Activated T-cell treated with anti-CD3 and anti-CD28 coated beads, Interleukin-2, amount 50 U/mL, for 24 hours (primary cell): ENCODE data around the gene ELOVL4.

ENCODE experiments used
- DNase-seq: peaks from one replicate; pipeline ENCODE4 v3.0.0-alpha.2; 2020
- H3K27ac Mint-ChIP-seq: 2 replicates; pipeline ENCODE4 v1.8.0; 2020; ENCODE audit warnings: mild to moderate bottlenecking, mixed read lengths
- H3K27me3 Mint-ChIP-seq: 2 replicates; pipeline ENCODE4 v1.8.0; 2020; ENCODE audit warnings: mixed read lengths
- H3K36me3 Mint-ChIP-seq: 2 replicates; pipeline ENCODE4 v1.8.0; 2020; ENCODE audit warnings: low read depth, mixed read lengths
- H3K4me1 Mint-ChIP-seq: 2 replicates; pipeline ENCODE4 v1.8.0; 2020; ENCODE audit warnings: low read depth, mixed read lengths
- H3K4me3 Mint-ChIP-seq: 2 replicates; pipeline ENCODE4 v1.8.0; 2020; ENCODE audit warnings: mild to moderate bottlenecking, moderate library complexity, mixed read lengths
- H3K9me3 Mint-ChIP-seq: 2 replicates; pipeline ENCODE4 v1.8.0; 2020; ENCODE audit warnings: mixed read lengths

ELOVL4 gene

DNA sequence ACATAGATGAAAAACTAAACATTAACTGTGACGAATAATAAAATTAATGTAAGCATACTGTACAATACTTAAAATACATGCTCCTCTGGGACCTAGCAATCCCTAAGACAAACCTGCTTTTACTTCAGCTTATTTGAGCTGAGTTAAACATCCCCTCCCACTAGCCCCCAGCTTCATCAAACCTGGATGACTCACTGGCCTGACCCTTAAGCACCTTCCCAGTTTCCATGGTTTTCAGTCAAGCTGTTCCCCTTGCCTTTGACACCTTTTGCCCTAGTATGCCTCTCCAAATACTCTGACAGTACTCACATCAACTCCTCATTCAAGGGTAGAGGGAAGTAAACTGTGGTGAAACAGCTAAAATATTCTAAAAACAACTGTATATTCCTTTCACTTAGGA, 4.2 kb downstream of the ELOVL4 start:
- no peak for DNase-seq
- Mint-ChIP-seq H3K4me3 (no peak overlapping the region), H3K4me1 (peaks cover 24% of the 10 kb centered on the region), H3K27me3 (peaks cover 49% of the 10 kb centered on the region), H3K27ac (no peak overlapping the region), H3K9me3 (no peaks in the 10 kb centered on the region), H3K36me3 (no peaks in the 10 kb centered on the region)

DNA sequence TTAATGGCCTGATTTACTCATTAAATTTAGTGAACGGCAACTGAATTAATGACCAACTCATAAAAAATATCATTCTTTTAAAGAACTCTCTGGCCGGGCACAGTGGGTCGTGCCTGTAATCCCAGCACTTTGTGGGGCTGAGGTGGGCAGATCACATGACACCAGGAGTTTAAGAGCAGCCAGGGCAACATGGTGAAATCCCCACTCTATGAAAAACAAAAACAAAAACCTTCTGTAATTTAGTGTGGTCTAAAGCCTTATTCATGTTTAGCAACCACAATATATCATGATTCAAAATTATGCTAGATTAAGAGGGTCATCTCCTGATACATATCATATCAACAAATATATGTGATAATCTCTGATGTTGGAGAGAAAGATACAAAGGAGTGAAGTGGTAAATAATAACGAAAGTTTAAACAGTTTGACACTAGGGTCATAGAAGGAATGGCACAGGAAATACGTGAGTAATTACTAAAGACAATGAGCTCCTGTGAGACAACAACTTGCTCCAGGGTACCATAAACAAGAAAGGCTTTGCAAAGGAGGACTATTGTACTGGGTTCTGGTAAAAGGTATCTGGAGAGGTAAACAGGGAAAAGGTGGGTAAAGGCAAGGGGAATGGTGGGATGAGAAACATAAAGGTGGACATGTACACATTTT, 5.7 kb downstream of the ELOVL4 start:
- Mint-ChIP-seq H3K27me3 (peaks cover 40% of the 10 kb centered on the region), H3K27ac (no peak overlapping the region), H3K9me3 (no peaks in the 10 kb centered on the region), H3K36me3 (no peaks in the 10 kb centered on the region), H3K4me3 (no peak overlapping the region), H3K4me1 (peaks cover 18% of the 10 kb centered on the region)
- no peak for DNase-seq

DNA sequence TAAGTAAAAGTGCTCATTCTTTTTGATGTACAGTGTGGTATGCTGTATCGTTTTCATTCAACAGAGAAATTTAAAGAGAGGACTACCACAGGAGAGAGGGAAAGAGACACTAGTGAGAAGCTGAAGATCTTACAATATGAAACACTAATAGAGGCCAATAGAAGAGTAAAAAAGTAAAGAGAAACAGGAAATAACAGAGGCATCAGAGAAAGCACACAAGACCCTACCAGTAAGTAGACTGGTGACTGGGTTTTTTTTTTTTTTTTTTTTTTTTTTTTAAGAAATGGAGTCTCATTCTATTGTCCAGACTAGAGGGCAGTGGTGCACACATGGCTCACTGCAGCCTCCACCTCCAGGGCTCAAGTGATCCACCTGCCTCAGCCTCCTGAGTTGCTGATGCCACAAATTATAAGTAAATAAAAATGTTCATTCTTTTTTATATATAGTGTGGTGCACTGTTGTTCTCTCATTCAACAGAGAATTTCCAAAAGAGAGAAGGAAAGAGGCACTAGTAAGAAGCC, 18.8 kb downstream of the ELOVL4 start:
- H3K27ac Mint-ChIP-seq, result no peak overlapping the region
- no peaks in the 10 kb centered on the region for H3K36me3 Mint-ChIP-seq
- H3K27me3 Mint-ChIP-seq, result peaks cover 8% of the 10 kb centered on the region
- no peak overlapping the region for H3K4me3 Mint-ChIP-seq
- H3K9me3 Mint-ChIP-seq, result no peaks in the 10 kb centered on the region
- peaks cover 8% of the 10 kb centered on the region for H3K4me1 Mint-ChIP-seq
- DNase-seq, result no peak

DNA sequence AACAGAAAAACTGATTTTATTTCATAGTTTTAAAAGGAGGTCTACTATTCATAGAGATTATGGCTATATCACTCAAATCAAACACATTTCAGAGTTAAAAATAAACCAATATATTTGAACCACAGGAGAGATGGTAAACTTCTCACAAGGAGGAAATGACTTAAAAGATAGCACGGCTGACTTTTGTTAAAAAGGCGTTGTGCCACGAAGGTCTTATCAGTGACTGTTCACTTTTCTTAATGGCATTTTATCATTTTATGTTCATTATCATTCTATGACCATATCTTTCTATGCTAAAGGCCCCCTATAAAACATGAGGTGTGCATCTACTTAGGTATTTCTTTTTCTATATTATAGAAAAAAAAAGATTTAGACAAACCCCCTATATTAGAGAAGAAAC, 19.6 kb downstream of the ELOVL4 start:
- no peak overlapping the region for H3K27ac Mint-ChIP-seq
- no peaks in the 10 kb centered on the region for H3K9me3 Mint-ChIP-seq
- peaks cover 8% of the 10 kb centered on the region for H3K4me1 Mint-ChIP-seq
- DNase-seq, result no peak
- peaks cover 7% of the 10 kb centered on the region for H3K27me3 Mint-ChIP-seq
- H3K4me3 Mint-ChIP-seq, result no peak overlapping the region
- no peaks in the 10 kb centered on the region for H3K36me3 Mint-ChIP-seq

DNA sequence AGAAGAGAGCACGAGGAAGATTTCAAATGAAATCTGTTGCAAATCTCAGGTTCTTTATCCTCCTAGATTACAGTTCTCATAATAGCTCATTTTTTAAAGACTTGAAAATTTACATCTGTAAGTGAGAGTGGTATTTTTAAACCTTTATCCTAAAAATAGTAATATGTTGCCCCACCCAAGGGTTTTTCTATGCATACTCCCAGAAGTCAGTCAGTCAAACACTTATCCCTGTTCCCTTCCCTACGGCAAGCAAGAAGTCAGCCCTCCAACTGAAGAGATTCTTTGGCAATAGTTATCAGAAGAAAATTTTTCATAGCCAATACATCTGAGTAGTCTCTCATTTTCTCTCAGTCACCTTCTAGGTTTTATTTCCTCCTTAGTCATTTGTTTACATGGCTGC, 24.1 kb downstream of the ELOVL4 start:
- H3K36me3 Mint-ChIP-seq, result no peaks in the 10 kb centered on the region
- no peak overlapping the region for H3K4me3 Mint-ChIP-seq
- no peak overlapping the region for H3K27ac Mint-ChIP-seq
- DNase-seq, result no peak
- H3K9me3 Mint-ChIP-seq, result no peaks in the 10 kb centered on the region
- H3K4me1 Mint-ChIP-seq, result peaks cover 6% of the 10 kb centered on the region
- H3K27me3 Mint-ChIP-seq, result peaks cover 7% of the 10 kb centered on the region

DNA sequence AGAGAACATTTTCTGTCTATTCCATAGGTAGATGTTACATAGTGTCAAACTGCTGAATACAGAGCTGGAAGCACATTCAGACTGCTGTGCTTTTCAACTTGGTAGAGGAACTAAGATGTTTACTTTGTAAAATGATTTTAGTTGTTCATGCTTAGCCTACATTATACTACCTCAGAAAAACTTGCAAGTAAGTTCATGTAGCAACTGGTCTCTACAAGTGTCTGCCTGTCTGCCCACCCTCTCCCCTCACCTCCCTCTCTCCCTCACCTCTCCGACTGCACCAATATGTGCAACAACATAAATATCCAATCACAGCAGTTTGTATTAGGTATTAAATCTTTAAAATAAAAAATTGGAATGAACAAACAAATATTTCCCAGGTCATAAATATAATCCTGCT, 25.3 kb downstream of the ELOVL4 start:
- Mint-ChIP-seq H3K36me3 (no peaks in the 10 kb centered on the region), H3K27me3 (peaks cover 7% of the 10 kb centered on the region), H3K27ac (no peak overlapping the region), H3K4me3 (no peak overlapping the region), H3K4me1 (no peaks in the 10 kb centered on the region), H3K9me3 (no peaks in the 10 kb centered on the region)
- DNase-seq, result no peak

DNA sequence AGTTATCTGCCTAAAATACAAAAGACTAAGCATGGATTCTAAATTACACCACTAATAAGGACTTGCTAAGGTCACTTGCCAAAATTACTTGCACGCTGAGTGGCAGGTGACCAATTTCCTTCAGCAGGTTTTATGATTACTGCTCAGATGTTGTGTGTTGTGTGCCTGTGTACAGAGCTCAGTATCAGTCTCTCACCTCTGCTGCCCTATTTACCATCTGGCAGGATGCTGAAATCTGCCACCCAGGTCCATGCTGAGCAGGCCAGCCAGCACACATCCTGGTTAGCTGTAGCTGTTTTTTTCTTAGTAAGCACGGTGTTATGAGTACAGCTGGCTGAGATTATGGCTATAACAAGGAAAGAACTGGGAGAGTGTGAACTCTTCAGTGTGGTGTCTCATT, 34.0 kb downstream of the ELOVL4 start:
- no peak overlapping the region for H3K27ac Mint-ChIP-seq
- no peak for DNase-seq
- no peaks in the 10 kb centered on the region for H3K9me3 Mint-ChIP-seq
- H3K4me1 Mint-ChIP-seq, result peaks cover 4% of the 10 kb centered on the region
- H3K4me3 Mint-ChIP-seq, result no peak overlapping the region
- H3K36me3 Mint-ChIP-seq, result no peaks in the 10 kb centered on the region
- peaks cover 10% of the 10 kb centered on the region for H3K27me3 Mint-ChIP-seq

DNA sequence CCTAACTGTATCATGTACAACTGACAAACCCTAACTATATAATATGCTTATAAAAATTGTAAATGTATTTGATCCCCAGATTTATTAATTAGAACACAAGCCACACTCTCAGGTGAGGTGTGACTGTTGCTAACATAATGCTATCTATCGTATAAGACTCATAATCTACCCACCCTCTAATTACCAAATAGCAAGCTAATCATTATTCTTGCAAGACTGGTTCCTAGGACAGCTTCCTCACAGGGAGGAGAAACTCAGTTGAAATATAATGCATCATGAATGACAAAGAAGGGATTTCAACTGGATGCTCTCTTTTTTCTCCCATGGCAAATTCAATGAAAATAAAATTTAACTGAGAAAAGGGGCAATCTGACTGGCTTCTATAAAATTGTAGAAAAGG, 35.4 kb downstream of the ELOVL4 start:
- DNase-seq, result no peak
- H3K27me3 Mint-ChIP-seq, result peaks cover 17% of the 10 kb centered on the region

DNA sequence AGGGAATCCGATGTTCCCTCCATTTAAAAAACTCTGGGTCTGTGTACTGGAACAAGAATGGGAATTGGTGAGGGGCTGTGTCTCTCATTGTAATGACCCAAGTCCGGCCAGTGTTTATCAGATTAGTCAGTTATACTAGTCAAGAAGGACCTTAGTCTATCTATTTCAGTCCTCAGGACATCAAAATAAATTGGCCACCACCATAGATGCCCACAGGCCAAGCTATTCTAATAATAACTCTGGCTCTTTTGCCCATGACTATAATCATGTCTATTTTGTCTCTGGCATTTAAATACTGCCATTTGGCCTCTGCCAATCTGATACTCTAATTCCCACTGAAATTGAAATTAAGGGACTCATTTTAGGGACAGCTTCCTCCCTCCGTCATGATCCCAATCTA, 37.8 kb downstream of the ELOVL4 start:
- Mint-ChIP-seq H3K4me1 (peaks cover 4% of the 10 kb centered on the region), H3K9me3 (no peaks in the 10 kb centered on the region), H3K4me3 (no peak overlapping the region), H3K27ac (no peak overlapping the region), H3K27me3 (peaks cover 23% of the 10 kb centered on the region), H3K36me3 (no peaks in the 10 kb centered on the region)
- no peak for DNase-seq

More for the DNA sequence above, 35.4 kb downstream of the ELOVL4 start:
- H3K9me3 Mint-ChIP-seq, result no peaks in the 10 kb centered on the region
- H3K4me3 Mint-ChIP-seq, result no peak overlapping the region
- H3K27ac Mint-ChIP-seq, result no peak overlapping the region
- peaks cover 4% of the 10 kb centered on the region for H3K4me1 Mint-ChIP-seq
- no peaks in the 10 kb centered on the region for H3K36me3 Mint-ChIP-seq

DNA sequence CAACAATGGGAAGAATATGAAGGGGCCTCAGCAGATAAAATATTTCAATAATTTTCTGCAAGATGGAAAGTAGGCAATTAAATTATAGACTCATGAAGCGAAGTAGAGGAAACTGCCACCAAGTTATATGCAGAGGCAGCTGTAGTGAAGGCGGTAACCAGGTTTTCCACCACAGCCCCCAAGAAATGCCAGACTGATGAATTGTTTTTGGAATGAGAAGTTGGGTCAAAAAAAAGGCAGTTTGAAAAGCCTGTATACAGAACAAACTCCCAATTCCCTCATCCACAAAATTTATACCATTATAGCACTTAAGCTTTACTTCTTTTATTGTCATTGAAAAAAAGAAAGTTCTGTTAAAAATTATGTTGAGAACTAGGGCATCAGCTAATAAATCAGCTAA, 45.3 kb downstream of the ELOVL4 start:
- no peaks in the 10 kb centered on the region for H3K9me3 Mint-ChIP-seq

DNA sequence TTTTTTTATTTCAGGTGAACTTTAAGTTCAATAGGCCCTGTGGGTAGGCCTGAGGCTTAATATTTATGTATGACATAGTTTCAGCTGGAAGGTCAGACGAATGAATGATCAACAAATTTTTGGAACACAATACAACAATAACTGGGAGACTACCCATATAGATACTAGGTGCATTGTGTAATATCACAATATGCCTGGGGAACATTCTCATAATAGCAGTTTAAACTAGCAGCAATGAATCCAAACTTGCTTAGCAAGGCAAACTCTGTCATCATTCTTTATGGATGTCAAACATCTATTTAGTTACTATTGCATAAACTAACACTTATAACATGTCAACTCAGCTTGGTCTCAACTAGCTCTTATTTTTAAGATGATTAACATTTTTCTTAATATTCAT, 49.3 kb downstream of the ELOVL4 start:
- H3K4me3 Mint-ChIP-seq, result no peak overlapping the region
- peaks cover 15% of the 10 kb centered on the region for H3K27me3 Mint-ChIP-seq
- no peak overlapping the region for H3K27ac Mint-ChIP-seq
- H3K36me3 Mint-ChIP-seq, result no peaks in the 10 kb centered on the region
- H3K4me1 Mint-ChIP-seq, result no peaks in the 10 kb centered on the region
- no peak for DNase-seq
- peaks cover 3% of the 10 kb centered on the region for H3K9me3 Mint-ChIP-seq

More for the DNA sequence above, 45.3 kb downstream of the ELOVL4 start:
- Mint-ChIP-seq H3K36me3 (no peaks in the 10 kb centered on the region), H3K4me3 (no peak overlapping the region), H3K27me3 (peaks cover 21% of the 10 kb centered on the region), H3K4me1 (no peaks in the 10 kb centered on the region), H3K27ac (no peak overlapping the region)
- no peak for DNase-seq

DNA sequence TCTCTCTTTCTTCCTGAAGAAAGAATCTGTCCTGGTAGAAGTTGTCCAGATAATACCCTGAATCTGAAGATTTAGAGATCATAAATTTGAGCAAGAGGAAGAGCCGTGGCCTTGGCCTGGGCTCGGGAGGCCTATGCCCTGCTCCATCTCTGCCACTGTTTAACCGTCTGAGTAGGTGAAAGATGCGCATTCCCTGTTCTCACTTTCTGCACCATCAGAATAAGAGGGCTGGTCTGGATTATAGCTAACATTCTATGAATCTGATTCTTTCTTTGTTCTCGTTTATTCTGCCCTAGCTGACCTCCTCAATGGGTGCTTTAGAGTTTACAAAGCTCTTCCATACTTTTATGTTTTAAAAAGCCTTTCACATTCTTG, 51.3 kb downstream of the ELOVL4 start:
- no peaks in the 10 kb centered on the region for H3K4me1 Mint-ChIP-seq
- peaks cover 2% of the 10 kb centered on the region for H3K27me3 Mint-ChIP-seq
- no peak for DNase-seq
- no peaks in the 10 kb centered on the region for H3K36me3 Mint-ChIP-seq
- H3K4me3 Mint-ChIP-seq, result no peak overlapping the region
- peaks cover 7% of the 10 kb centered on the region for H3K9me3 Mint-ChIP-seq
- no peak overlapping the region for H3K27ac Mint-ChIP-seq

DNA sequence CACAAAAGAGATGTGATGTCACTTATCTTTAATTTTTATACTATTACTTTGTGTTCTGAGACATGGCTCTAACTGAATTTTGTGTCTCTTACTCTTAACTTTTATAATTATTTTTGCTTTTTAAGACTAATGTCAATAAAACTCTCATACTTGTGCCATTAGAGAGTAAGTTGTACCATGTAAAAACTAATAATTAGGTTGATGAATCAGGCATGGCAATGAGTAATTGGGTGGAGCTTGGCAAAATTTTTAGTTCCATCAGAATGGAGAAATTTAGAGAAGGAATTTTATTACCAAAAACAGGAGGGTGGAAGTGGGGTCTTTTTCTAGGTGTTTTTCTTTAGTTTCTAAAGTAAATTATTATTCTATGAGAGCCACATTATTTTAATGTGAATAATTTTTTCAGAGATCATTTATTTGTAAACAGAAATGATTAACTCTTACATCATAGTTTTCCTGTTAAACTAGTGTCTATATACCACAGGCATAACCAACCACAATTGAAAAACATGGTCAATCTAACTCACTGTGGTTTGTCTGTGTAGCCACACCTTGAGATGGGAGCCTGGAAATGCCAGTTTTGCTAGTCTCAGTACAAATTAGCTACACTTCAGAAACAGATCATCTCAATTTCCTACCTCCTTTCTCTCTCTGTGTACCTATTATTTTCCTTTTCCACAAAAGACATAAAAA, 51.8 kb downstream of the ELOVL4 start:
- DNase-seq, result no peak
- H3K9me3 Mint-ChIP-seq, result peaks cover 11% of the 10 kb centered on the region

DNA sequence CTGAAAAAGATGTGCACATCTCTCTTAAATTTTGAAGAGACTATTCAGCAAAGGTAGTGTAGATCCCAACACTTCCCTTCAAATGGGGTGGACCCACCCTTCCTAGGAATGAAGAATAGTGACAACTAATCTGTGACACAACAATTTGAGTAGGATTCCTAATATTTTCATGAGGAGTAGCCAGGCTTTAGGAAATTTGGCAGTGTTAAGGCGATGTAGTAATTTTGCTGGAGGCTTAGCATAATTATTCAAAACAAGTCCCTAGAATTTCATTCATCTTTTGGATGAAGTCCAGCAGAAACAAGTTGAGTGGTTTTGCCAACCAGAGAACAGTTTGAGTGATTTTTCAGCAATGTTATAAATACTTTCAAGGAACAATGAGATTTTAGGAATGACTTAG, 52.4 kb downstream of the ELOVL4 start:
- Mint-ChIP-seq H3K4me1 (no peaks in the 10 kb centered on the region), H3K36me3 (no peaks in the 10 kb centered on the region), H3K9me3 (peaks cover 16% of the 10 kb centered on the region), H3K27me3 (peaks cover 5% of the 10 kb centered on the region), H3K4me3 (no peak overlapping the region), H3K27ac (no peak overlapping the region)
- no peak for DNase-seq

More for the DNA sequence above, 51.8 kb downstream of the ELOVL4 start:
- H3K36me3 Mint-ChIP-seq, result no peaks in the 10 kb centered on the region
- H3K4me3 Mint-ChIP-seq, result no peak overlapping the region
- H3K27ac Mint-ChIP-seq, result no peak overlapping the region
- H3K27me3 Mint-ChIP-seq, result peaks cover 5% of the 10 kb centered on the region
- H3K4me1 Mint-ChIP-seq, result no peaks in the 10 kb centered on the region

DNA sequence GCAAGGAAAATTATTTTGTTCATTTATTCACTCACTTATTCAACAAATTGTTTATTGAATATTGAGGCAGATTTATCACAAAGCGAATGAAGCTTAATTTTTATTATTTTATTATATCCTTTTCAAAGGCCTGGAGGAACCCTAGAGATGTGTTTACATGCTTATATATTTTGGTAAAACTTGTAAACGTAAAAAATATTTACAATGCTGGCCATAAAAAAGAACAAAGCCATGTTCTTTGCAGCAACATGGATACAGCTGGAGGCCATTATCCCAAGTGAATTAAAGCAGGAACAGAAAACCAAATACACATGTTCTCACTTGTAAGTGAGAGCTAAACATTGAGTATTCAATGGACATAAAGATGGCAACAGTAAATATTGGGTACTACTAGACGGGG, 58.8 kb downstream of the ELOVL4 start:
- H3K27me3 Mint-ChIP-seq, result peaks cover 21% of the 10 kb centered on the region
- H3K4me1 Mint-ChIP-seq, result no peaks in the 10 kb centered on the region
- peaks cover 17% of the 10 kb centered on the region for H3K9me3 Mint-ChIP-seq
- H3K36me3 Mint-ChIP-seq, result no peaks in the 10 kb centered on the region
- H3K4me3 Mint-ChIP-seq, result no peak overlapping the region
- no peak overlapping the region for H3K27ac Mint-ChIP-seq
- DNase-seq, result no peak
